DMS79 treated with DMSO at 0.1 percent for 48 hours (cell line): Measurements from ENCODE around the gene VSIG10L.

Experiments used
- DNase-seq: peaks from one replicate; lab custom pipeline; 2025; lab: John Stamatoyannopoulos, UW

Gene VSIG10L

GRCh38 chr19:51341976-51342580, at the start of gene VSIG10L:
Gene VSIG10L, minus strand, starts transcription at chr19:51342139. Its CDS starts 15 bp downstream, at chr19:51342124.
- no peak for DNase-seq

- no peak for DNase-seq
Observed at GRCh38 chr19:51391073-51391611, 49.2 kb upstream of the VSIG10L start.

GRCh38 chr19:51389143-51389542, 47.2 kb upstream of the VSIG10L start:
- DNase-seq, result no peak

GRCh38 chr19:51387924-51388389, 46.0 kb upstream of the VSIG10L start, which contains the start of gene LIM2:
Gene LIM2, minus strand, starts transcription at chr19:51387974. Its CDS starts 531 bp downstream, at chr19:51387443.
- no peak for DNase-seq

- no peak for DNase-seq
Observed at GRCh38 chr19:51386882-51387520, 45.1 kb upstream of the VSIG10L start.

GRCh38 chr19:51382004-51382403, 40.1 kb upstream of the VSIG10L start:
- DNase-seq, result no peak

GRCh38 chr19:51380379-51380778, 38.4 kb upstream of the VSIG10L start:
- DNase-seq, result no peak

- DNase-seq, result no peak
Observed at GRCh38 chr19:51377422-51377821, 35.5 kb upstream of the VSIG10L start.

- DNase-seq, result no peak
Observed at GRCh38 chr19:51375504-51376221, 33.7 kb upstream of the VSIG10L start.

- no peak for DNase-seq
Observed at GRCh38 chr19:51372649-51373504, 30.9 kb upstream of the VSIG10L start, which contains the start of gene NKG7. Gene NKG7, minus strand, starts transcription at chr19:51372654. Its CDS starts 119 bp downstream, at chr19:51372535.

- no peak for DNase-seq
Observed at GRCh38 chr19:51372021-51372648, 30.2 kb upstream of the VSIG10L start.

GRCh38 chr19:51371186-51371690, 29.3 kb upstream of the VSIG10L start:
- no peak for DNase-seq

- no peak for DNase-seq
Observed at GRCh38 chr19:51370230-51370629, 28.3 kb upstream of the VSIG10L start.

GRCh38 chr19:51368366-51369282, 26.7 kb upstream of the VSIG10L start, which contains the start of gene CLDND2:
Gene CLDND2, minus strand, starts transcription at chr19:51369003. Its CDS starts 426 bp downstream, at chr19:51368577.
- DNase-seq, result no peak

- DNase-seq, result peak; percentile 94
Observed at GRCh38 chr19:51367565-51368365, 25.8 kb upstream of the VSIG10L start.

- DNase-seq, result no peak
Observed at GRCh38 chr19:51367255-51367564, 25.3 kb upstream of the VSIG10L start.

- peak; percentile 96 for DNase-seq
Observed at GRCh38 chr19:51366389-51367254, 24.7 kb upstream of the VSIG10L start.

GRCh38 chr19:51365965-51366388, 24.0 kb upstream of the VSIG10L start, which contains the start of gene ETFB:
Gene ETFB, minus strand, starts transcription at chr19:51366388. Its CDS starts 62 bp downstream, at chr19:51366326.
- peak; percentile 62 for DNase-seq
